Activated CD4-positive, alpha-beta T cell treated with anti-CD3 and anti-CD28 coated beads for 48 hours (primary cell): ENCODE data around the gene HES3.
"Not testable (repeated sequence)": the region's sequence is repeated elsewhere in the genome, so short reads cannot be mapped to it uniquely, and the experiment has no call there.

Source experiments
- DNase-seq: peaks from one replicate; pipeline ENCODE4 v3.0.0-alpha.2; 2020

The HES3 gene

GRCh38 chr1:6219641-6220040 lies 24.3 kb upstream of the HES3 start:
- DNase-seq: not testable (repeated sequence)

GRCh38 chr1:6220236-6220635 lies 23.7 kb upstream of the HES3 start:
- DNase-seq: no peak

- no peak for DNase-seq
These were observed 22.7 kb upstream of the HES3 start for GRCh38 chr1:6221210-6221784.

GRCh38 chr1:6222636-6223035 lies 21.3 kb upstream of the HES3 start:
- no peak for DNase-seq

- no peak for DNase-seq
These were observed 20.4 kb upstream of the HES3 start for GRCh38 chr1:6223617-6224016.

- no peak for DNase-seq
These were observed 19.3 kb upstream of the HES3 start for GRCh38 chr1:6224718-6225117.

- DNase-seq: no peak
These were observed 18.3 kb upstream of the HES3 start for GRCh38 chr1:6225651-6226050.

GRCh38 chr1:6233376-6233775 lies 10.6 kb upstream of the HES3 start:
- no peak for DNase-seq

GRCh38 chr1:6234502-6235295 lies 9.3 kb upstream of the HES3 start:
- no peak for DNase-seq

- DNase-seq: peak; percentile 40
These were observed 8.7 kb upstream of the HES3 start for GRCh38 chr1:6235296-6235677.

GRCh38 chr1:6237093-6237492 lies 6.9 kb upstream of the HES3 start:
- no peak for DNase-seq

GRCh38 chr1:6239213-6239752 lies 4.7 kb upstream of the HES3 start:
- no peak for DNase-seq

GRCh38 chr1:6239950-6240768 lies 3.8 kb upstream of the HES3 start:
- DNase-seq: no peak

GRCh38 chr1:6241107-6241886 lies 2.7 kb upstream of the HES3 start:
- DNase-seq: no peak

GRCh38 chr1:6241887-6242740 lies 1.9 kb upstream of the HES3 start:
- DNase-seq: no peak

- DNase-seq: no peak
These were observed 735 bp upstream of the HES3 start for GRCh38 chr1:6243053-6243834.

GRCh38 chr1:6244401-6245049 lies 546 bp downstream of the HES3 start:
- DNase-seq: no peak

GRCh38 chr1:6245086-6245868 lies 1.3 kb downstream of the HES3 start:
- peak; percentile 84 for DNase-seq

GRCh38 chr1:6245869-6246496 lies 2.0 kb downstream of the HES3 start:
- DNase-seq: peak; percentile 69
